Renal pelvis (tissue), 4 donors: ENCODE results near the gene PDZD2. TPM values are rescaled to one million over a fixed set of nuclear protein-coding genes. Genes with fewer than 3 reads are reported as not detected.
A peak's percentile ranks its signal among the peaks of the same experiment; 100 is the strongest.

Source experiments
- DNase-seq: peaks from one replicate; pipeline ENCODE4 v3.0.0-alpha.2; 2013
- polyA plus RNA-seq, 3 donors: library from polyadenylated mRNA; unstranded; fragments of 120-200 nt; gene quantifications; one replicate each; pipeline ENCODE4 v1.2.1, GENCODE V29; 2013; ENCODE audit not compliant: insufficient read length in 3 of 3

PDZD2 gene
- polyA plus RNA-seq, 3 donors, result 16.3 to 21.4 (median 18.9) TPM

GRCh38 chr5:31819926-31820516 lies 181.1 kb downstream of the PDZD2 start:
- DNase-seq, result no peak

- DNase-seq, result no peak
These were observed 184.5 kb downstream of the PDZD2 start for GRCh38 chr5:31823472-31823871.

DNA sequence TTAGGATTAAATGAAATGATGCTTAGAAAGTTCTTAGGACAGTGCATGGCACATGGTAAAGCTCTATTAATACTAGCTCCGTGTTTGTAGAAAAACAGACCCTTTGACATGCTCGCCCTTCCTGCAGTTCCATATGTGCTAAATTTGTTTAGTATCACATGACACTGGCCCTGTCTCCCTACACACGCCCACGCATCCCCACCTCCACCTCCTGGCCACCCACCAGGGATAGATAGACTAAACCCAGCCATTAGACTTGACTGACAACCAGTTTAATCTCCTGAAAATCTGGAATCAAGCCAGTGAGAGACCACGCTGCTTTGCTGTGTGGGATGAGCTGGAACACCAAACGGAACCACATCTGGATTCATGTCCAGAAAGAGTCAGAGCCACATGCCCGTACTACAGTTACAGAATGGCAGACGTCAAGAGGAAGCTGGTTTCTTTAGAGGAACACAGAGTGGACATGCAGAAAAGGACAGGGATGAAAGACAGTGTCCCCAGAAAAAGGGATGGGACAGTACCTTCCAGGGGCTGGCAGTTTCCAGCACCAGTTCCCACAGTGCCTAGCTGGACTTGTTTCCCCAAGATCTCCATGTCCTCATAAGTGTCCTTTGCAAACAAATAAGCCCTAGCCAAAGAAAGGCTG lies 186.1 kb downstream of the PDZD2 start:
- no peak for DNase-seq

DNA sequence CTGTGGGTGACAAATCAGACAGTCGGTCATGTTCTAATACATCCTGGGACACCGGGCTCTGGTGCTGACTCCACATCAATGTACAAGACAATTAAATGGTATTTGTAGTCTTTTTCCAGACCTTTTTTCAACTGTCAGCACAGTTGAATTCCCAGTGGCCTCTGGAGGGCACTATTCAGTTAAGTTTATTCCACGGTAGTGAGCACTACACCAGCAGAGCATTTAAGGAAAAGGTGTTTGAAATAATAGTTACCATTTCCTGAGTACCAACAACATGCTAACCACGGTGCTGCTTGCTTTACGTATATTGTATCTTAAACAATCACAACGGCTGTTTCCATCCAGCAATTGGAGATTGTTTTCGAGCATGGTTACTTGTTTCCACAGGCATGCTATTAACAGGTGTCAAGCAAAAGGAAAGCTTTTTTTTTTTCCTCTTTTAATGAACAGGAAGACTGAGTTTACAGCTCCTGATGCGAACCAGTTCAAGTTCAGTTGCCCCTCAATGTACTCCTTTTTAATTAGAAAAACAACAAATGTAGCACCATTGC lies 186.7 kb downstream of the PDZD2 start:
- peak; percentile 66 for DNase-seq

GRCh38 chr5:31827867-31828266 lies 188.9 kb downstream of the PDZD2 start:
- DNase-seq, result no peak

GRCh38 chr5:31832966-31833365 lies 194.0 kb downstream of the PDZD2 start:
- no peak for DNase-seq

GRCh38 chr5:31833710-31834109 lies 194.8 kb downstream of the PDZD2 start:
- no peak for DNase-seq

DNA sequence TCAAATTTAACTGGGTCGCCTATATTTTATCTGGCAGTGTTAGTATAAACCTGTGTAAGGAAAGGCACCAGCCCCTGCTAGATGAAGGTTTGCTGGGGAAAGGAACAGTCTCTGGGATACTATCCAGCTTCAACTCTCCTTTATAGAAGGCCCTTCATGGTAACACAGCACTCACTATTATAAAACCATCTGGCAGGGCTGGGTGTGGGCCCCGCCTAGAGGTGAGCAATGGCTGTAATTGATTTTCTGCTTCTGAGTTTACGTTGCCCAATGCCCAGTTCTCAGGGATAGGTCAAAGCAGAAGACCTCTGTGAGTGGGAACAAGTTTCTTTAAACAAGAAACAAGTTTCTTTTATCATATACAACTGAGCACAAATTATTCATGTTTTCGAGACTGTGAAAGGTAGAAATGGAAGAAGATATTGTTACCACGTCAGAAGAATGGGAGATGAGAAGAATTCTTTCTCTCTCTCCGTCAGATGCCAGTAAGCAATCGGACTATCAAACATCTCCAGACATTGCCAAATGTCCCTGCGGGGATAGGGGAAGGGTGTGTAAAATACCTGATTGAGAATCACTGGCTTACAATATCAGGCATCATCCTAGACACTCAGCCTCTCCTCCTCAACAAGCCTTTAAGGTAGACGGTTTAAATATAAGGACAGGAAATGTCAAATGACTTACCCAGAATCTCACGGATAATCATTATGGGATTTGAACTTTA lies 205.9 kb downstream of the PDZD2 start:
- no peak for DNase-seq

- DNase-seq, result no peak
These were observed 206.4 kb downstream of the PDZD2 start for GRCh38 chr5:31845361-31845760.

- DNase-seq, result no peak
These were observed 208.0 kb downstream of the PDZD2 start for GRCh38 chr5:31846934-31847333.

DNA sequence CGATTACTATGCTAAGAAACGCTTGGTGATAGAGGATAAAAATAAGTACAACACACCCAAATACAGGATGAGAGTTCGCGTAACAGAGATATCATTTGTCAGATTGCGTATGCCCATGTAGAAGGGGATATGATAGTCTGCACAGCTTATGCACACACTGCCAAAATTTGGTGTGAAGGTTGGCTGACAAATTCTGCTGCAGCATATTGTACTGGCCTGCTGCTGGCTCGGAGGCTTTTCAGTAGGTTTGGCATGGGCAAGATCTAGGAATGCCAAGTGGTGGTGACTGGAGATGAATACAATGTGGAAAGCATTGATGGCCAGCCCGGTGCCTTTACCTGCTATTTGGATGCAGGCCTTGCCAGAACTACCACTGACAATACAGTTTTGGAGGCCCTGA lies 208.4 kb downstream of the PDZD2 start:
- no peak for DNase-seq

DNA sequence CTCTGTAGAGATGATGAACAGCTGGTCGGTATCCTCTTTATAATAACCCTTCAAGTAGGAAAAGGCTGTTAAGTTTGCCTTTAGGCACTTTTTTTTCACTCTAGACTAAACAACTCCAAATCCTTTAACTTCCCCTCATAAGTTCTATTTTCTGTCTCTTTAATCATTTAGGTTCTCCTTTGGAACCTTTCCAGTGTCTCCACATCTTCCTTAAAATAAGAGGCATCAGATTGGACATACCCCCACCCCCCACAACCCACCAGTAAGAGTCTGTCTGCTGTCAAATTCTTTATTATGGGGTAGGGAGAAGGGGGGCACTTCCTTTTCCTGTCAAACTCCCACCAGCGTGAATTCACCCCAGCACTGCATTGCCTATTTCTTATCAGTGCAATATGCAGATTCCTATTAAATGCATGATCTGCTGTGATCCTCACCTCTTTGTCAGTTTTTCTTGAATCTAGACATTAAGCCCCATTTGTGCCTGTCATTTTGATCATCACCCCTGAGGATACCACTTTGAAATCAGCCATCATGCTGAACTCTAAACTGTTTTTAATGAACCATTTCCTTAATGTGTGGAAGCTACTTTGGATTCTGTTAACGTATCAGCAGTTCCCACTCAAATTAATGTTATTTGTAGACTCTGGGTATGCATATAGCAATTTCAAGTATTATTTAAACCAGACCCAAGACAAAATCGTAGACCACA lies 212.2 kb downstream of the PDZD2 start:
- peak; percentile 65 for DNase-seq

DNA sequence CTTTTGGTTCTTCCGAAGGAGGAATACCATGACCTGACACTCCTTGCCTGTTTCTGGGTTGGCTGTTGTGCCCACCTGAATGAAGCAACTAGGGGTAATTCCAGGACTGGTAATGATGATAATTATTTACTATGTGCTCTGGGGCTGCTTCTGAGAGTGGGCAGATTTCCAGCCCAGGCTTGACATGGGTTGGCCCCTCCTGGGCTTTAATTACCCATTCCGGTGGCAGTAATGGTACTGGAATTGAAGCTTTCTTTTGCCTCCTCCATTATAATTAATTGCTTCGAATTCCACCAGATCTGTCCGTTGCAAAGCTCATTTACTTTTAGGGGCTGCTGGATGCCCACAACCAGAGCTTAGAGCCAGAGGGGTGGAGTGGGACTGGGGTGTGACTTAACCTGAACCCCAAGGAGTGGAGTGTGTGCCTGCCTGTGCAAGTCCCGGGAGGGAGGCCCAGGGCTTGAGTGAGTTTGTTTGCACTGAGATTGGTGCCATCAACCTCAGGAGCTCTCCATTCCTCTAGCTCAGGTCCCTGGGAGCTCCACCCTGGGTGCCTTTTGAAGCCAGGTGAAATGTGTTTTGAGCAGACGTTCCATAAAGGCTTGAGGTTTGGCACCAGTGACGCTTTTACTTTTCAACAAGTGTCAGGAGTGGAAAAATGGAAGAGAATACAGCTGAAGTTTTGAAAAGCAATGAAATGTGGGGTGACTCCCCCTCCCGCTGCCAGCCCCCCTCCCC lies 214.6 kb downstream of the PDZD2 start:
- no peak for DNase-seq

DNA sequence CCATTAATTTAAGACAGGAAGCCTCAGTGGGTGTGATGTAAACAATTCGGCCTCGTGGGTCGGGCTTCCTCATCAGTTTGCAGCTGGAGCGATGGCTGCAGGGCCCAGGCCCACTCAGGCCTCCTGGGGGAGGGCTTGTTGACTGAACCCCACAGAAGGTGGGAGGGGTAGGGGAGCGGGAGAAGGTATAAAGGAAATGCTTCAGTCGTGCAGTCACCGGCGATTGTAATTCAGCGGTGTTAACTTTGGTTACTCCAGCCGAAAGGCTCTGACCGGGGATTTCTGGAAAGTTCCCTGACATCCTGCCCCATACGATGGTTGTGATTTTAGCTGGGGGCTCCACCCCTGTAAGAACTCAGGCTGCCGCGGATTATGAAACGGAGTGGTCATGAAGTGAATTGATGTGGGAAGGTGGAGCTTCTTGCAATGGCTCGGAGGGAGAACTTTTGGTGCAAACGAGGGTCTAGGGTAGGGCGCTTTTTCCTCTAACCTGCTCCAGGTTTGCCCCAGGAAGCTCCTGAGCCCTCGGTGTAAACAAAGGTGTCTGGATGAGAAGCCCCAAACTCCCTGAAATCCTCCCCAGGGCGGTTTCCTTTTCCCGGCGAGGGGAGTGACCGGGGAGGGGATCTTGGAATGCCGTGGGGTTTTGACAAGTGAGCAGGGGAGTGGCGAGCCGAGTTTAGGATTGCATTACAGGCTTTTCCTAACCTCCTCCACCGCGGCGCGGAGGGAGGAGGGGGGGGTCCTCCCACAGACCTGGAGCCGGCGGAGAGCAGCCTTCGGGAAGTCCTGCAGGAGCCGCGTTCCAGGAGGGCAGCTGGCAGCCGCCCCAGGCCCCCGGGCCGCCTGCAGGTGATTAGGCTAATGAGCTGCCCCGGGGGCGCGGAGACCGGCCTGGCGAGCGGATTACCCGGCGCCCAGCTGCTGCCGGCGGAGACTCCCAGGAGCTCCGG lies 215.5 kb downstream of the PDZD2 start:
- peak; percentile 79 for DNase-seq

- peak; percentile 33 for DNase-seq
These were observed 216.5 kb downstream of the PDZD2 start for GRCh38 chr5:31855134-31856040.

- DNase-seq, result no peak
These were observed 220.2 kb downstream of the PDZD2 start for GRCh38 chr5:31859096-31859495.

GRCh38 chr5:31860278-31860677 lies 221.3 kb downstream of the PDZD2 start:
- DNase-seq, result no peak

- DNase-seq, result no peak
These were observed 221.9 kb downstream of the PDZD2 start for GRCh38 chr5:31860726-31861433.

GRCh38 chr5:31861601-31862000 lies 222.7 kb downstream of the PDZD2 start:
- DNase-seq, result no peak
